Measurements from ENCODE around the gene FMN1. TPM values are rescaled to one million over a fixed set of nuclear protein-coding genes. Genes with fewer than 3 reads are reported as not detected.

FMN1 gene
- total RNA-seq, 1 experiment from 2014 or later = 4.5 TPM

DNA sequence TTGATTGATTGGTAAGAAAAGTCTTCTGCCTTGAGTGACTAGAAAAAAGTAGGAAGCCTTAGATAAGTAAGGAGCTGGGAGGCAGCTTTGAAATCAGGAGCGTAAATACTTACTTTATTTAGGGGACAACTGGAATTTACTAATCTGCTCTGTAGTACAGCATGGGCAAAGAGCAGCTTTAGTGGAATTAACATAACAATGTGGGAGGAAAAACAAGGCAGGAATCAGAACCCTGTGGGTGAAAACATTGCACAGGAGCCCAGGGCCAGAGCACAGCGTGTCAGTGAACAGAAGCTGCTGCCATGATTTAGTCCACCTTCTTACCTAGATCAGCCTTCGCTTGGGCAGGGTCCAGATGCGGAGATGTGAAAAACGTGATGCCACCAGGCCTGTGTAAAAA lies 14.6 kb downstream of the FMN1 start:
- TF ChIP-seq NFYB (CRISPR knock-in tag; conservative IDR thresholded peaks at IDR 0.05; ENCODE audit: low read depth) (no peak), NR3C1 (CRISPR knock-in tag; conservative IDR thresholded peaks at IDR 0.05; ENCODE audit: low read depth) (no peak), FOXP1 (CRISPR knock-in tag; IDR thresholded peaks at IDR 0.05; ENCODE audit: borderline replicate concordance) (no peak), ZNF416 (CRISPR knock-in tag; IDR thresholded peaks at IDR 0.05) (no peak), ZNF232 (CRISPR knock-in tag; IDR thresholded peaks at IDR 0.05) (no peak)
- TF ChIP-seq, protein P1, sequence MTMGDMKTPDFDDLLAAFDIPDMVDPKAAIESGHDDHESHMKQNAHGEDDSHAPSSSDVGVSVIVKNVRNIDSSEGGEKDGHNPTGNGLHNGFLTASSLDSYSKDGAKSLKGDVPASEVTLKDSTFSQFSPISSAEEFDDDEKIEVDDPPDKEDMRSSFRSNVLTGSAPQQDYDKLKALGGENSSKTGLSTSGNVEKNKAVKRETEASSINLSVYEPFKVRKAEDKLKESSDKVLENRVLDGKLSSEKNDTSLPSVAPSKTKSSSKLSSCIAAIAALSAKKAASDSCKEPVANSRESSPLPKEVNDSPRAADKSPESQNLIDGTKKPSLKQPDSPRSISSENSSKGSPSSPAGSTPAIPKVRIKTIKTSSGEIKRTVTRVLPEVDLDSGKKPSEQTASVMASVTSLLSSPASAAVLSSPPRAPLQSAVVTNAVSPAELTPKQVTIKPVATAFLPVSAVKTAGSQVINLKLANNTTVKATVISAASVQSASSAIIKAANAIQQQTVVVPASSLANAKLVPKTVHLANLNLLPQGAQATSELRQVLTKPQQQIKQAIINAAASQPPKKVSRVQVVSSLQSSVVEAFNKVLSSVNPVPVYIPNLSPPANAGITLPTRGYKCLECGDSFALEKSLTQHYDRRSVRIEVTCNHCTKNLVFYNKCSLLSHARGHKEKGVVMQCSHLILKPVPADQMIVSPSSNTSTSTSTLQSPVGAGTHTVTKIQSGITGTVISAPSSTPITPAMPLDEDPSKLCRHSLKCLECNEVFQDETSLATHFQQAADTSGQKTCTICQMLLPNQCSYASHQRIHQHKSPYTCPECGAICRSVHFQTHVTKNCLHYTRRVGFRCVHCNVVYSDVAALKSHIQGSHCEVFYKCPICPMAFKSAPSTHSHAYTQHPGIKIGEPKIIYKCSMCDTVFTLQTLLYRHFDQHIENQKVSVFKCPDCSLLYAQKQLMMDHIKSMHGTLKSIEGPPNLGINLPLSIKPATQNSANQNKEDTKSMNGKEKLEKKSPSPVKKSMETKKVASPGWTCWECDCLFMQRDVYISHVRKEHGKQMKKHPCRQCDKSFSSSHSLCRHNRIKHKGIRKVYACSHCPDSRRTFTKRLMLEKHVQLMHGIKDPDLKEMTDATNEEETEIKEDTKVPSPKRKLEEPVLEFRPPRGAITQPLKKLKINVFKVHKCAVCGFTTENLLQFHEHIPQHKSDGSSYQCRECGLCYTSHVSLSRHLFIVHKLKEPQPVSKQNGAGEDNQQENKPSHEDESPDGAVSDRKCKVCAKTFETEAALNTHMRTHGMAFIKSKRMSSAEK (CRISPR knock-in tag; IDR thresholded peaks at IDR 0.05; ENCODE audit: borderline replicate concordance) = no peak
- Mint-ChIP-seq H3K27me3 (ENCODE audit: low read depth) (no peaks in the 10 kb centered on the region), H3K9me3 (no peaks in the 10 kb centered on the region), H3K4me1 (peaks cover 22% of the 10 kb centered on the region), H3K36me3 (no peaks in the 10 kb centered on the region), H3K27ac (peak overlapping the region; percentile 68), H3K4me3 (no peak overlapping the region)
- POLR2A ChIA-PET = interaction anchor here (0.6 kb wide), 1 partner anchor 14 kb away, joined by 3 read pairs; no protein-coding TSS in a partner anchor
- DNase-seq (ENCODE audit: low spot score) = no peak
- ATAC-seq = peak; percentile 86
- CTCF ChIA-PET = interaction anchor here (1.2 kb wide), 1 partner anchor 158 kb away, joined by 3 read pairs; no protein-coding TSS in a partner anchor

DNA sequence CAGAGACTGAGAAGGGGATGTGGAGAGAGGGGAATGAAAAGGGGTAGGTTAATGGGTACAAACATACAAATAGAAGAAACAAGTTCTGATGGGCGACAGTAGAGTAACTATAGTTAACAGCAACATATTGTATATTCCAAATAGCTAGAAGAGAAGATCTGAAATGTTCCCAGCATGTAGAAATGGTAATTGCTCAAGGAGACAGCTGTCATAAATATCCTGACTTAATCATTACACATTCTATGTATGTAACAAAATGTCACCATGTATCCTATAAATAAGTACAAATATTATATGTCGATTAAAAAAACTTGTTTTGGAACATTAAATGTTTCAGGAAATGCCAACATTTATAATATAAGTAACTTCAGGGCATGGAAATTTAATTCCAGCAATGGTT lies 23.3 kb downstream of the FMN1 start:
- Mint-ChIP-seq H3K4me1 (no peaks in the 10 kb centered on the region), H3K27ac (no peak overlapping the region), H3K4me3 (no peak overlapping the region), H3K36me3 (no peaks in the 10 kb centered on the region), H3K9me3 (no peaks in the 10 kb centered on the region), H3K27me3 (ENCODE audit: low read depth) (no peaks in the 10 kb centered on the region)
- ATAC-seq (no peak), DNase-seq (ENCODE audit: low spot score) (no peak)
- CTCF ChIA-PET = no interaction called here
- POLR2A ChIA-PET = no interaction called here
- TF ChIP-seq NR1H2 (CRISPR knock-in tag; IDR thresholded peaks at IDR 0.05) (no peak), ZNF219 (CRISPR knock-in tag; IDR thresholded peaks at IDR 0.05; ENCODE audit: borderline replicate concordance) (no peak), TP53 (CRISPR knock-in tag; IDR thresholded peaks at IDR 0.05) (no peak), GABPB1 (CRISPR knock-in tag; IDR thresholded peaks at IDR 0.05) (no peak), ETV6 (CRISPR knock-in tag; IDR thresholded peaks at IDR 0.05) (no peak), GRHL2 (CRISPR knock-in tag; IDR thresholded peaks at IDR 0.05; ENCODE audit: insufficient replicate concordance, severe bottlenecking) (no peak)
- TF ChIP-seq, protein P1 (CRISPR knock-in tag; IDR thresholded peaks at IDR 0.05; ENCODE audit: borderline replicate concordance) = no peak
- TF ChIP-seq, protein P2, sequence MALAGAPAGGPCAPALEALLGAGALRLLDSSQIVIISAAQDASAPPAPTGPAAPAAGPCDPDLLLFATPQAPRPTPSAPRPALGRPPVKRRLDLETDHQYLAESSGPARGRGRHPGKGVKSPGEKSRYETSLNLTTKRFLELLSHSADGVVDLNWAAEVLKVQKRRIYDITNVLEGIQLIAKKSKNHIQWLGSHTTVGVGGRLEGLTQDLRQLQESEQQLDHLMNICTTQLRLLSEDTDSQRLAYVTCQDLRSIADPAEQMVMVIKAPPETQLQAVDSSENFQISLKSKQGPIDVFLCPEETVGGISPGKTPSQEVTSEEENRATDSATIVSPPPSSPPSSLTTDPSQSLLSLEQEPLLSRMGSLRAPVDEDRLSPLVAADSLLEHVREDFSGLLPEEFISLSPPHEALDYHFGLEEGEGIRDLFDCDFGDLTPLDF (CRISPR knock-in tag; IDR thresholded peaks at IDR 0.05) = no peak
- TF ChIP-seq, protein P3, sequence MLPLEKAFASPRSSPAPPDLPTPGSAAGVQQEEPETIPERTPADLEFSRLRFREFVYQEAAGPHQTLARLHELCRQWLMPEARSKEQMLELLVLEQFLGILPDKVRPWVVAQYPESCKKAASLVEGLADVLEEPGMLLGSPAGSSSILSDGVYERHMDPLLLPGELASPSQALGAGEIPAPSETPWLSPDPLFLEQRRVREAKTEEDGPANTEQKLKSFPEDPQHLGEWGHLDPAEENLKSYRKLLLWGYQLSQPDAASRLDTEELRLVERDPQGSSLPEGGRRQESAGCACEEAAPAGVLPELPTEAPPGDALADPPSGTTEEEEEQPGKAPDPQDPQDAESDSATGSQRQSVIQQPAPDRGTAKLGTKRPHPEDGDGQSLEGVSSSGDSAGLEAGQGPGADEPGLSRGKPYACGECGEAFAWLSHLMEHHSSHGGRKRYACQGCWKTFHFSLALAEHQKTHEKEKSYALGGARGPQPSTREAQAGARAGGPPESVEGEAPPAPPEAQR (CRISPR knock-in tag; IDR thresholded peaks at IDR 0.05) = no peak
- TF ChIP-seq, protein P4, sequence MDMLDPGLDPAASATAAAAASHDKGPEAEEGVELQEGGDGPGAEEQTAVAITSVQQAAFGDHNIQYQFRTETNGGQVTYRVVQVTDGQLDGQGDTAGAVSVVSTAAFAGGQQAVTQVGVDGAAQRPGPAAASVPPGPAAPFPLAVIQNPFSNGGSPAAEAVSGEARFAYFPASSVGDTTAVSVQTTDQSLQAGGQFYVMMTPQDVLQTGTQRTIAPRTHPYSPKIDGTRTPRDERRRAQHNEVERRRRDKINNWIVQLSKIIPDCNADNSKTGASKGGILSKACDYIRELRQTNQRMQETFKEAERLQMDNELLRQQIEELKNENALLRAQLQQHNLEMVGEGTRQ (CRISPR knock-in tag; IDR thresholded peaks at IDR 0.05) = no peak
- TF ChIP-seq, protein P5, sequence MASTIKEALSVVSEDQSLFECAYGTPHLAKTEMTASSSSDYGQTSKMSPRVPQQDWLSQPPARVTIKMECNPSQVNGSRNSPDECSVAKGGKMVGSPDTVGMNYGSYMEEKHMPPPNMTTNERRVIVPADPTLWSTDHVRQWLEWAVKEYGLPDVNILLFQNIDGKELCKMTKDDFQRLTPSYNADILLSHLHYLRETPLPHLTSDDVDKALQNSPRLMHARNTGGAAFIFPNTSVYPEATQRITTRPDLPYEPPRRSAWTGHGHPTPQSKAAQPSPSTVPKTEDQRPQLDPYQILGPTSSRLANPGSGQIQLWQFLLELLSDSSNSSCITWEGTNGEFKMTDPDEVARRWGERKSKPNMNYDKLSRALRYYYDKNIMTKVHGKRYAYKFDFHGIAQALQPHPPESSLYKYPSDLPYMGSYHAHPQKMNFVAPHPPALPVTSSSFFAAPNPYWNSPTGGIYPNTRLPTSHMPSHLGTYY (CRISPR knock-in tag; IDR thresholded peaks at IDR 0.05) = no peak
- TF ChIP-seq, protein P6, sequence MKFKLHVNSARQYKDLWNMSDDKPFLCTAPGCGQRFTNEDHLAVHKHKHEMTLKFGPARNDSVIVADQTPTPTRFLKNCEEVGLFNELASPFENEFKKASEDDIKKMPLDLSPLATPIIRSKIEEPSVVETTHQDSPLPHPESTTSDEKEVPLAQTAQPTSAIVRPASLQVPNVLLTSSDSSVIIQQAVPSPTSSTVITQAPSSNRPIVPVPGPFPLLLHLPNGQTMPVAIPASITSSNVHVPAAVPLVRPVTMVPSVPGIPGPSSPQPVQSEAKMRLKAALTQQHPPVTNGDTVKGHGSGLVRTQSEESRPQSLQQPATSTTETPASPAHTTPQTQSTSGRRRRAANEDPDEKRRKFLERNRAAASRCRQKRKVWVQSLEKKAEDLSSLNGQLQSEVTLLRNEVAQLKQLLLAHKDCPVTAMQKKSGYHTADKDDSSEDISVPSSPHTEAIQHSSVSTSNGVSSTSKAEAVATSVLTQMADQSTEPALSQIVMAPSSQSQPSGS (CRISPR knock-in tag; IDR thresholded peaks at IDR 0.05; ENCODE audit: borderline replicate concordance, low read depth) = no peak
- TF ChIP-seq, protein P7, sequence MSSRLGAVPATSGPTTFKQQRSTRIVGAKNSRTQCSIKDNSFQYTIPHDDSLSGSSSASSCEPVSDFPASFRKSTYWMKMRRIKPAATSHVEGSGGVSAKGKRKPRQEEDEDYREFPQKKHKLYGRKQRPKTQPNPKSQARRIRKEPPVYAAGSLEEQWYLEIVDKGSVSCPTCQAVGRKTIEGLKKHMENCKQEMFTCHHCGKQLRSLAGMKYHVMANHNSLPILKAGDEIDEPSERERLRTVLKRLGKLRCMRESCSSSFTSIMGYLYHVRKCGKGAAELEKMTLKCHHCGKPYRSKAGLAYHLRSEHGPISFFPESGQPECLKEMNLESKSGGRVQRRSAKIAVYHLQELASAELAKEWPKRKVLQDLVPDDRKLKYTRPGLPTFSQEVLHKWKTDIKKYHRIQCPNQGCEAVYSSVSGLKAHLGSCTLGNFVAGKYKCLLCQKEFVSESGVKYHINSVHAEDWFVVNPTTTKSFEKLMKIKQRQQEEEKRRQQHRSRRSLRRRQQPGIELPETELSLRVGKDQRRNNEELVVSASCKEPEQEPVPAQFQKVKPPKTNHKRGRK (CRISPR knock-in tag; IDR thresholded peaks at IDR 0.05; ENCODE audit: borderline replicate concordance) = no peak
